GM12891 (cell line): Measurements from ENCODE around the gene ABCC1.
A peak's percentile ranks its signal among the peaks of the same experiment; 100 is the strongest.
"Not testable (repeated sequence)": the region's sequence is repeated elsewhere in the genome, so short reads cannot be mapped to it uniquely, and the experiment has no call there.

Experiments used
- DNase-seq: peaks from one replicate; pipeline ENCODE4 v3.0.0; 2011; ENCODE audit warnings: low spot score; ENCODE audit not compliant: insufficient read length
- FAIRE-seq: peaks from 2 replicates; lab custom pipeline; 2011; peaks lifted over from hg19 to GRCh38; lab: Jason Lieb, UNC
- PAX5 ChIP-seq: IDR thresholded peaks from 2 replicates; pipeline ENCODE4 v1.6.1; 2011; ENCODE audit warnings: low read length, moderate library complexity, mild to moderate bottlenecking; ENCODE audit not compliant: insufficient read depth, severe bottlenecking
- POLR2A ChIP-seq: IDR thresholded peaks from 2 replicates; pipeline ENCODE4 v1.6.1; 2011; ENCODE audit warnings: low read depth, low read length, control low read depth
- POLR2AphosphoS5 ChIP-seq: IDR thresholded peaks from 2 replicates; pipeline ENCODE4 v1.6.1; 2011; ENCODE audit warnings: low read depth, low read length, control low read depth
- POU2F2 ChIP-seq: IDR thresholded peaks from 2 replicates; pipeline ENCODE4 v1.6.1; 2011; ENCODE audit warnings: low read depth, mild to moderate bottlenecking, control low read depth, low read length, moderate library complexity
- SPI1 ChIP-seq: IDR thresholded peaks from 2 replicates; pipeline ENCODE4 v1.6.1; 2011; ENCODE audit warnings: low read depth, low read length, control low read depth
- TAF1 ChIP-seq: IDR thresholded peaks from 2 replicates; pipeline ENCODE4 v1.6.1; 2011; ENCODE audit warnings: low read depth, low read length, control low read depth

ABCC1 gene

GRCh38 chr16:16158741-16159374 is 209.4 kb downstream of the ABCC1 start:
- TF ChIP-seq POLR2AphosphoS5 (no peak), SPI1 (no peak), POU2F2 (no peak), POLR2A (no peak), TAF1 (no peak), PAX5 (no peak)
- DNase-seq, result no peak
- peak; percentile 59 for FAIRE-seq

- no peak for TF ChIP-seq POLR2AphosphoS5
- TF ChIP-seq SPI1, result no peak
- TF ChIP-seq POLR2A, result no peak
- no peak for TF ChIP-seq POU2F2
- FAIRE-seq, result no peak
- DNase-seq, result no peak
Observed at GRCh38 chr16:16159662-16160061, 210.2 kb downstream of the ABCC1 start.

GRCh38 chr16:16161319-16161718 is 211.9 kb downstream of the ABCC1 start:
- TF ChIP-seq SPI1 (no peak), POLR2A (no peak), PAX5 (no peak), TAF1 (no peak), POLR2AphosphoS5 (no peak), POU2F2 (no peak)
- DNase-seq (no peak), FAIRE-seq (no peak)

- DNase-seq, FAIRE-seq: not testable (repeated sequence)
Observed at GRCh38 chr16:16161840-16162239, 212.4 kb downstream of the ABCC1 start.

- TF ChIP-seq TAF1 (no peak), PAX5 (no peak), POLR2A (no peak), SPI1 (no peak), POLR2AphosphoS5 (no peak)
- DNase-seq (no peak), FAIRE-seq (no peak)
Observed at GRCh38 chr16:16162591-16162990, 213.2 kb downstream of the ABCC1 start.

- TF ChIP-seq POLR2A, result no peak
- no peak for TF ChIP-seq TAF1
- no peak for TF ChIP-seq SPI1
- TF ChIP-seq POLR2AphosphoS5, result no peak
- TF ChIP-seq POU2F2, result no peak
- no peak for FAIRE-seq
- DNase-seq, result no peak
Observed at GRCh38 chr16:16163109-16163508, 213.7 kb downstream of the ABCC1 start.

GRCh38 chr16:16163571-16163970 is 214.2 kb downstream of the ABCC1 start:
- no peak for DNase-seq
- FAIRE-seq, result no peak
- TF ChIP-seq PAX5, result no peak
- no peak for TF ChIP-seq POU2F2
- TF ChIP-seq TAF1, result no peak
- no peak for TF ChIP-seq SPI1
- no peak for TF ChIP-seq POLR2A
- no peak for TF ChIP-seq POLR2AphosphoS5

GRCh38 chr16:16164243-16164642 is 214.8 kb downstream of the ABCC1 start:
- DNase-seq (no peak), FAIRE-seq (no peak)
- TF ChIP-seq POLR2AphosphoS5 (no peak), POLR2A (no peak), TAF1 (no peak), POU2F2 (no peak), PAX5 (no peak), SPI1 (no peak)

- no peak for FAIRE-seq
- no peak for DNase-seq
Observed at GRCh38 chr16:16166085-16166484, 216.7 kb downstream of the ABCC1 start.

GRCh38 chr16:16166949-16167348 is 217.5 kb downstream of the ABCC1 start:
- DNase-seq (no peak), FAIRE-seq (no peak)
- TF ChIP-seq PAX5 (no peak), POLR2A (no peak), POU2F2 (no peak), TAF1 (no peak), SPI1 (no peak), POLR2AphosphoS5 (no peak)

More at GRCh38 chr16:16166085-16166484, 216.7 kb downstream of the ABCC1 start:
- TF ChIP-seq POLR2AphosphoS5 (no peak), PAX5 (no peak), POU2F2 (no peak), POLR2A (no peak)
